Measurements from ENCODE around the gene CISH. TPM values are rescaled to one million over a fixed set of nuclear protein-coding genes. Genes with fewer than 3 reads are reported as not detected.

The CISH gene
- total RNA-seq, 3 donors from 2014 or later (not counting 1 experiment from before 2014, with no cell fraction given), result 2.4 to 23.6 (median 11.3) TPM

DNA sequence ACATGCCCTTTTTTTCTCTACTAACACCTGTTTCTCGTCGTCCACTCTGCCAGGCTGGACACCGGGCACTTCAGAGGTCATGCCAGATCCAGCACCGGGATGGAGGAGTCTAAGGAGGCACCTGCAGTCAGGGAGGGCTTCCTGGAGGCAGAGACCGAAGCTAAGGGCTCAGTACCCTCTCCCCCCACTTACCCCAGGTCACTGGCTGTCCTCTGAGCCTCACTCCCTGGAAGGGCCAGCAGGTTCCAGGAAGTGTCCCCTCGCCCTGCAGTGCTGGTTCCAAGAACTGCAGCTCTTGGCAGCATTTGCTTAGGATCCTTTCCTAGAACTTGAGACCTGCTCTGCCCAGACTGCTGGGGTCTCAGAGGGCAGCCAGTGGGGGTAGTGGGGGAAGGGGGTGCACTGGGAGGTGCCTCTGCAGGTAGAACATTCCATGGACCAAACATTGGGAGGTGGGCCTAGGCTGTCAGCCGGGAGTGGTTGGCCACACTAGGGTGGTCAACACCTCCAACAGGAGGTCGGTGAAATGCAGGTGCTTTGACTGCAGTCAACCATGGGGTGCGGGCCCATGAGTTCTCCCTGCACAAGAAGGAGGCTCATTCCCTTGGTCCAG is 11.3 kb downstream of the CISH start:
- H3K36me3 ChIP-seq (ENCODE audit: control insufficient read depth, insufficient read depth, low read length), result peaks cover 16% of the 10 kb centered on the region
- DNase-seq, result no peak
- WGBS (ENCODE audit: insufficient coverage), result 65% methylated on average over 9 of the region's 9 CpGs
- intact Hi-C loops (cut with micrococcal nuclease), result no loop called here
- H3K4me3 ChIP-seq (ENCODE audit: low read length), result no peak overlapping the region
- peaks cover 63% of the 10 kb centered on the region for H3K4me1 ChIP-seq (ENCODE audit: control insufficient read depth, insufficient read depth, low read length)
- H3K27ac ChIP-seq (ENCODE audit: low read length), result peak overlapping the region; percentile 81
- ATAC-seq, result no peak
- Mint-ChIP-seq H3K27me3 (ENCODE audit: low read depth in 2 of 2) (no peaks in the 10 kb centered on the region), H3K4me3 (no peak overlapping the region), H3K9me3 (no peaks in the 10 kb centered on the region), H3K27ac (peak overlapping the region in 1 of 2 donors; percentile 95), H3K4me1 (peaks cover 51 to 63% of the 10 kb centered on the region in 2 donors), H3K36me3 (peaks cover 9% of the 10 kb centered on the region)
- no peaks in the 10 kb centered on the region for H3K9me3 ChIP-seq (ENCODE audit: control insufficient read depth, insufficient read depth, low read length)
- TF ChIP-seq, protein P1, sequence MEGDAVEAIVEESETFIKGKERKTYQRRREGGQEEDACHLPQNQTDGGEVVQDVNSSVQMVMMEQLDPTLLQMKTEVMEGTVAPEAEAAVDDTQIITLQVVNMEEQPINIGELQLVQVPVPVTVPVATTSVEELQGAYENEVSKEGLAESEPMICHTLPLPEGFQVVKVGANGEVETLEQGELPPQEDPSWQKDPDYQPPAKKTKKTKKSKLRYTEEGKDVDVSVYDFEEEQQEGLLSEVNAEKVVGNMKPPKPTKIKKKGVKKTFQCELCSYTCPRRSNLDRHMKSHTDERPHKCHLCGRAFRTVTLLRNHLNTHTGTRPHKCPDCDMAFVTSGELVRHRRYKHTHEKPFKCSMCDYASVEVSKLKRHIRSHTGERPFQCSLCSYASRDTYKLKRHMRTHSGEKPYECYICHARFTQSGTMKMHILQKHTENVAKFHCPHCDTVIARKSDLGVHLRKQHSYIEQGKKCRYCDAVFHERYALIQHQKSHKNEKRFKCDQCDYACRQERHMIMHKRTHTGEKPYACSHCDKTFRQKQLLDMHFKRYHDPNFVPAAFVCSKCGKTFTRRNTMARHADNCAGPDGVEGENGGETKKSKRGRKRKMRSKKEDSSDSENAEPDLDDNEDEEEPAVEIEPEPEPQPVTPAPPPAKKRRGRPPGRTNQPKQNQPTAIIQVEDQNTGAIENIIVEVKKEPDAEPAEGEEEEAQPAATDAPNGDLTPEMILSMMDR (IDR thresholded peaks at IDR 0.05), result no peak
- no peaks in the 10 kb centered on the region for H3K27me3 ChIP-seq (ENCODE audit: control insufficient read depth, insufficient read depth, low read length)

DNA sequence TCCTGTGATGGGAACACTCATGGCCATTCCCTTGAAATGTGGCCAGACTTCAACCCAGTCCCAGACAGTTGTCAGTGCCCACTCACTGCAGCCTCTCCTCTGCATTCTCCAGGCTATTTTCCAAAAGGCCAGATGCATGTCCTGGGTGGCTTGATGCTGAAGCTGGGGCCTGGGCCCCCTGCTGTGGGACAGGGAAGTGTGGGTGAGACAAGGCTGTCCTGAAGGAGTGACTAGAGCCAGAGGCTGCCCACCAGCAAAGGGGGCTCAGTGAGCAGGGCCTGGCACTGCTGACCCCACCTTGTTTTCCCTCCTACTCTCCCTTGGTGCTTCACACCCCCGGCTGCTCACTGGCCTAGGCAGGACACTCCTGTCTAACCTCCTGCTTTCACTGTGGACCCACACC is 11.9 kb downstream of the CISH start:
- WGBS (ENCODE audit: insufficient coverage), result 88% methylated on average over 1 of the region's 1 CpG
- intact Hi-C loops (cut with micrococcal nuclease), result no loop called here
- Mint-ChIP-seq H3K36me3 (peaks cover 8% of the 10 kb centered on the region), H3K9me3 (no peaks in the 10 kb centered on the region), H3K4me1 (peaks cover 46 to 58% of the 10 kb centered on the region in 2 donors), H3K4me3 (no peak overlapping the region), H3K27ac (peak overlapping the region in 1 of 2 donors; percentile 95), H3K27me3 (ENCODE audit: low read depth in 2 of 2) (no peaks in the 10 kb centered on the region)
- Histone ChIP-seq H3K36me3 (ENCODE audit: control insufficient read depth, insufficient read depth, low read length) (peaks cover 10% of the 10 kb centered on the region), H3K27me3 (ENCODE audit: control insufficient read depth, insufficient read depth, low read length) (no peaks in the 10 kb centered on the region), H3K9me3 (ENCODE audit: control insufficient read depth, insufficient read depth, low read length) (no peaks in the 10 kb centered on the region), H3K4me3 (ENCODE audit: low read length) (no peak overlapping the region), H3K4me1 (ENCODE audit: control insufficient read depth, insufficient read depth, low read length) (peaks cover 58% of the 10 kb centered on the region), H3K27ac (ENCODE audit: low read length) (peak overlapping the region; percentile 6)
- TF ChIP-seq, protein P1 (IDR thresholded peaks at IDR 0.05), result no peak
- ATAC-seq (no peak), DNase-seq (no peak)

DNA sequence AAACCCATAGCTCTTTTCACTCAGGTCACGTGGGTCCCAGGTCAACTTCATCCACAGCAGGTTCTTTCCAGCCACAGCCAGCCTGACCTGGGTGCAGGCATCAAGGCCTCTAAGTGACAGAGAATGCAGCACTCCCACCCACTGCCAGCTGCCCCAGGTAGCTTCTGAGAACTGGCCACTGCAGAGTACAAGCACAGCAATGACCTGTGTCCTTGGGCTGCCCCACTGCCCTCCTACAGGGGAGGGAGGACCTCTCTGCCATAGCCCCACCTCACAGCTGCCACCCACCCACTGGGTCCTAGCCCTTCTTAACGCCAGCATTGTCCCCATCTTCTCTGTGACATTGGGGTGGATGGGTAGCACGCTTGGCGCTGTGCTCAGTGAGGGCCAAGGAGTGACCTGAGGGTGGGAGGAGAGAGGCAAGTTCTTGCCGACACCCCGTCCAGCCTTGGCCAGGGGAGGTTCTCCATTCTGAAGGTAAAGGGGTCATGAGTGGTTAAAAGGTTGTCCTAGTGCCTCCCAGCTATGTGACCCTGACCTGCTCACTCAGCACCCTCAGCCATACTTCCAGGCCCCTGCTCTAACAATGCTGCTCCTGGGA is 12.4 kb downstream of the CISH start:
- Mint-ChIP-seq H3K27ac (peak overlapping the region in 1 of 2 donors; percentile 95), H3K4me1 (peaks cover 41 to 53% of the 10 kb centered on the region in 2 donors), H3K36me3 (peaks cover 6% of the 10 kb centered on the region), H3K9me3 (no peaks in the 10 kb centered on the region), H3K27me3 (ENCODE audit: low read depth in 2 of 2) (no peaks in the 10 kb centered on the region), H3K4me3 (no peak overlapping the region)
- peaks cover 53% of the 10 kb centered on the region for H3K4me1 ChIP-seq (ENCODE audit: control insufficient read depth, insufficient read depth, low read length)
- no peak overlapping the region for H3K27ac ChIP-seq (ENCODE audit: low read length)
- no peaks in the 10 kb centered on the region for H3K27me3 ChIP-seq (ENCODE audit: control insufficient read depth, insufficient read depth, low read length)
- intact Hi-C loops (cut with micrococcal nuclease), result no loop called here
- ATAC-seq (no peak), DNase-seq (no peak)
- no peak overlapping the region for H3K4me3 ChIP-seq (ENCODE audit: low read length)
- TF ChIP-seq, protein P1 (IDR thresholded peaks at IDR 0.05), result no peak
- peaks cover 5% of the 10 kb centered on the region for H3K36me3 ChIP-seq (ENCODE audit: control insufficient read depth, insufficient read depth, low read length)
- whole genome bisulfite sequencing (ENCODE audit: insufficient coverage), result 97% methylated on average over 6 of the region's 6 CpGs
- H3K9me3 ChIP-seq (ENCODE audit: control insufficient read depth, insufficient read depth, low read length), result no peaks in the 10 kb centered on the region

Data from natural killer cell (primary cell).